ENCODE data around the gene UNC80. TPM values are rescaled to one million over a fixed set of nuclear protein-coding genes. Genes with fewer than 3 reads are reported as not detected.

UNC80 gene
- total RNA-seq, 1 experiment from 2014 or later, result not detected

DNA sequence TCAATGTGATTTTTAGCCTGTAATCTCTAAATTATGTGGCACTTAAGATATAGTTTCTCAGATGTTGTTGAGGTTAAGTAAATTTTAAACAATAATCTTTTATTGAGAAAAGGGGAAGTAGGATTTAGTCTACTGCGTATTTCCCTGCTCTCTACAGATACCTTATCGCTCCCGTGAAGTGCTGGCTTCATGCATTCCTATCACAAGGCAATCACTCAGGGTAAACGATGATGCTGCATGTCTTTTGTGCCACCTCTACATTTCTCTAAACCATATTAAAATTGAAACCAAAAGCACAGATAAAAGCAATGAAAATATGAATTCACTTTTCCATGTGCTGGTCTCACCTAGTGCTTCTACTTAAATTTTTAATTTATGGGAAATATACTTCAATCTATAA lies 216.4 kb downstream of the UNC80 start:
- no peaks in the 10 kb centered on the region for H3K27me3 ChIP-seq (ENCODE audit: insufficient read depth, low read depth)
- H3K27ac ChIP-seq, result no peak overlapping the region
- H3K4me2 ChIP-seq, result no peak overlapping the region
- ChIA-PET CTCF (no interaction called here), POLR2A (ENCODE audit: unreplicated experiment) (no interaction called here)
- BruUV-seq (replicated peaks), result no TSS peak
- DNase-seq, result no peak
- no peaks in the 10 kb centered on the region for H3K79me2 ChIP-seq (ENCODE audit: low read depth)
- intact Hi-C loops (cut with micrococcal nuclease; ENCODE audit: unreplicated experiment), result no loop called here
- no peaks in the 10 kb centered on the region for H3K36me3 ChIP-seq (ENCODE audit: low read depth)
- no peaks in the 10 kb centered on the region for H3K9me3 ChIP-seq (ENCODE audit: insufficient read depth, low read depth)
- H3K4me3 ChIP-seq, result no peak overlapping the region
- no peak for TF ChIP-seq EZH2 (IDR thresholded peaks at IDR 0.05; ENCODE audit: low read depth)
- TF ChIP-seq, protein P1, sequence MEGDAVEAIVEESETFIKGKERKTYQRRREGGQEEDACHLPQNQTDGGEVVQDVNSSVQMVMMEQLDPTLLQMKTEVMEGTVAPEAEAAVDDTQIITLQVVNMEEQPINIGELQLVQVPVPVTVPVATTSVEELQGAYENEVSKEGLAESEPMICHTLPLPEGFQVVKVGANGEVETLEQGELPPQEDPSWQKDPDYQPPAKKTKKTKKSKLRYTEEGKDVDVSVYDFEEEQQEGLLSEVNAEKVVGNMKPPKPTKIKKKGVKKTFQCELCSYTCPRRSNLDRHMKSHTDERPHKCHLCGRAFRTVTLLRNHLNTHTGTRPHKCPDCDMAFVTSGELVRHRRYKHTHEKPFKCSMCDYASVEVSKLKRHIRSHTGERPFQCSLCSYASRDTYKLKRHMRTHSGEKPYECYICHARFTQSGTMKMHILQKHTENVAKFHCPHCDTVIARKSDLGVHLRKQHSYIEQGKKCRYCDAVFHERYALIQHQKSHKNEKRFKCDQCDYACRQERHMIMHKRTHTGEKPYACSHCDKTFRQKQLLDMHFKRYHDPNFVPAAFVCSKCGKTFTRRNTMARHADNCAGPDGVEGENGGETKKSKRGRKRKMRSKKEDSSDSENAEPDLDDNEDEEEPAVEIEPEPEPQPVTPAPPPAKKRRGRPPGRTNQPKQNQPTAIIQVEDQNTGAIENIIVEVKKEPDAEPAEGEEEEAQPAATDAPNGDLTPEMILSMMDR (conservative IDR thresholded peaks at IDR 0.05), result no peak
- no peaks in the 10 kb centered on the region for H3K9me2 ChIP-seq (ENCODE audit: insufficient read depth)
- H3K4me1 ChIP-seq (replicated peaks; ENCODE audit: insufficient read depth), result no peaks in the 10 kb centered on the region
- H4K20me1 ChIP-seq (ENCODE audit: insufficient read depth), result no peaks in the 10 kb centered on the region
- no peak overlapping the region for H2AFZ ChIP-seq
- no peaks in the 10 kb centered on the region for H3F3A ChIP-seq (ENCODE audit: insufficient read depth, low read depth)

DNA sequence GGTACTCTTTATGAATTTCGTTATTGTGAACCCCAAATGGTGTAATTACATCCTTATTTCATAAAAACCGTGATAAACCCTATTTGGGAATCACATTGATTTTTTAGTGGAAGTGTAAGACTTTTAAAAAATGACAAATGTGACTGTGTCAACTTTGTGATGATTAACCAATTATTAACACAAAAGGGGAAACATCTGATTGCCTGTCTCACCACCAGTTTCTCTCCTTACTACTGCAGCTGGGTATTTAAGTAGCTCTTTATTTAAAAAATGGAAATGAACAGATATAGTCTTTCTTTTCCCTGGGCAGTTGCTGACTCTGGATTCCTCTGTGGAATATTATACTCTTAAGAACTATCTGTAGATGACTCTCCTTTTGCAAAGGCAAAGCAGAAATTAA lies 219.2 kb downstream of the UNC80 start:
- Histone ChIP-seq H3K9me2 (ENCODE audit: insufficient read depth) (no peaks in the 10 kb centered on the region), H3K36me3 (ENCODE audit: low read depth) (no peaks in the 10 kb centered on the region), H3K4me3 (no peak overlapping the region), H3K4me1 (replicated peaks; ENCODE audit: insufficient read depth) (no peaks in the 10 kb centered on the region), H3K4me2 (no peak overlapping the region), H3K79me2 (ENCODE audit: low read depth) (no peaks in the 10 kb centered on the region), H3K9me3 (ENCODE audit: insufficient read depth, low read depth) (no peaks in the 10 kb centered on the region), H3K27me3 (ENCODE audit: insufficient read depth, low read depth) (no peaks in the 10 kb centered on the region), H4K20me1 (ENCODE audit: insufficient read depth) (no peaks in the 10 kb centered on the region), H3K27ac (no peak overlapping the region), H3F3A (ENCODE audit: insufficient read depth, low read depth) (no peaks in the 10 kb centered on the region), H2AFZ (no peak overlapping the region)
- no peak for DNase-seq
- no peak for TF ChIP-seq EZH2 (IDR thresholded peaks at IDR 0.05; ENCODE audit: low read depth)
- TF ChIP-seq, protein P1 (conservative IDR thresholded peaks at IDR 0.05), result no peak
- BruUV-seq (replicated peaks), result no TSS peak
- CTCF ChIA-PET, result no interaction called here
- POLR2A ChIA-PET (ENCODE audit: unreplicated experiment), result no interaction called here
- intact Hi-C loops (cut with micrococcal nuclease; ENCODE audit: unreplicated experiment), result no loop called here

DNA sequence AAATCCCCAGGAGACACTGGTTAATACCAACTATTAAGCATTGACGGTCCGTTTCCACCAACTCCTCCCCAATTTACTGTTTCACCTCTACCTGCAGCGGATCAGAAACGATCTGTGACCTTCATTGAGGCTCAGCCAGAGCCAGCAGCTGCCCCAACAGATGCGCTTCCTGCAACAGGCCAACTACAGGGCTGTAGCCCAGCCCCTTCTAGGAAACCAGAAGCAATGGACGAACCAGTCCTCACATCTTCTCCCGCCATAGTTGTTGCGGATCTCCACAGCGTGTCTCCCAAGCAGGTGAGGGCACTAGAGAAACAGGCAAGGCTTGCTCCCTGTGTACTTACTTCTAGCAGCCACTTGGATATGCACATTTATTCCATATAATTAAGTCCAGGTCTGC lies 222.3 kb downstream of the UNC80 start:
- Histone ChIP-seq H3K9me2 (ENCODE audit: insufficient read depth) (no peaks in the 10 kb centered on the region), H3K4me1 (replicated peaks; ENCODE audit: insufficient read depth) (no peaks in the 10 kb centered on the region), H3K27ac (no peak overlapping the region), H2AFZ (no peak overlapping the region), H3K36me3 (ENCODE audit: low read depth) (no peaks in the 10 kb centered on the region), H3K27me3 (ENCODE audit: insufficient read depth, low read depth) (no peaks in the 10 kb centered on the region), H4K20me1 (ENCODE audit: insufficient read depth) (no peaks in the 10 kb centered on the region), H3K79me2 (ENCODE audit: low read depth) (no peaks in the 10 kb centered on the region), H3K9me3 (ENCODE audit: insufficient read depth, low read depth) (no peaks in the 10 kb centered on the region), H3F3A (ENCODE audit: insufficient read depth, low read depth) (no peaks in the 10 kb centered on the region), H3K4me3 (no peak overlapping the region), H3K4me2 (no peak overlapping the region)
- TF ChIP-seq, protein P1 (conservative IDR thresholded peaks at IDR 0.05), result no peak
- TF ChIP-seq EZH2 (IDR thresholded peaks at IDR 0.05; ENCODE audit: low read depth), result no peak
- no peak for DNase-seq
- POLR2A ChIA-PET (ENCODE audit: unreplicated experiment), result no interaction called here
- CTCF ChIA-PET, result interaction anchor here (0.6 kb wide), 1 partner anchor 33 kb away, joined by 4 read pairs; no protein-coding TSS in a partner anchor
- intact Hi-C loops (cut with micrococcal nuclease; ENCODE audit: unreplicated experiment), result no loop called here
- BruUV-seq (replicated peaks), result no TSS peak

Measured in PC-9 (cell line).